NK-92 (cell line): ENCODE data around the gene SLC17A2.
"Not testable (repeated sequence)": the region's sequence is repeated elsewhere in the genome, so short reads cannot be mapped to it uniquely, and the experiment has no call there.

ENCODE experiments used
- DNase-seq: peaks from one replicate; lab custom pipeline; 2025; ENCODE audit not compliant: unreplicated experiment; lab: John Stamatoyannopoulos, UW

SLC17A2 gene

GRCh38 chr6:25952535-25952934 is 22.0 kb upstream of the SLC17A2 start:
- no peak for DNase-seq

GRCh38 chr6:25951296-25952032 is 21.0 kb upstream of the SLC17A2 start:
- DNase-seq = no peak

- DNase-seq = no peak
These were observed 19.8 kb upstream of the SLC17A2 start for GRCh38 chr6:25950297-25950696.

- DNase-seq = no peak
These were observed 19.2 kb upstream of the SLC17A2 start for GRCh38 chr6:25949695-25950094.

GRCh38 chr6:25947492-25947891 is 17.0 kb upstream of the SLC17A2 start:
- not testable (repeated sequence) for DNase-seq

GRCh38 chr6:25946631-25947030 is 16.1 kb upstream of the SLC17A2 start:
- DNase-seq = no peak

- not testable (repeated sequence) for DNase-seq
These were observed 15.2 kb upstream of the SLC17A2 start for GRCh38 chr6:25945738-25946137.

- DNase-seq = no peak
These were observed 14.4 kb upstream of the SLC17A2 start for GRCh38 chr6:25944688-25945574.

- DNase-seq = no peak
These were observed 13.4 kb upstream of the SLC17A2 start for GRCh38 chr6:25943887-25944286.

GRCh38 chr6:25942561-25943147 is 12.2 kb upstream of the SLC17A2 start:
- no peak for DNase-seq

- no peak for DNase-seq
These were observed 9.1 kb upstream of the SLC17A2 start for GRCh38 chr6:25939593-25939992.

GRCh38 chr6:25935953-25936352 is 5.5 kb upstream of the SLC17A2 start:
- no peak for DNase-seq

- no peak for DNase-seq
These were observed 4.3 kb upstream of the SLC17A2 start for GRCh38 chr6:25934735-25935313.

GRCh38 chr6:25934156-25934555 is 3.7 kb upstream of the SLC17A2 start:
- DNase-seq = no peak

- DNase-seq = no peak
These were observed 869 bp upstream of the SLC17A2 start for GRCh38 chr6:25931411-25931709.

- DNase-seq = not testable (repeated sequence)
These were observed 706 bp downstream of the SLC17A2 start for GRCh38 chr6:25929785-25930184.

- DNase-seq = no peak
These were observed 1.7 kb downstream of the SLC17A2 start for GRCh38 chr6:25928562-25929324.

GRCh38 chr6:25927756-25928216 is 2.7 kb downstream of the SLC17A2 start:
- no peak for DNase-seq

- DNase-seq = no peak
These were observed 3.3 kb downstream of the SLC17A2 start for GRCh38 chr6:25927178-25927577.

GRCh38 chr6:25925876-25926275 is 4.6 kb downstream of the SLC17A2 start:
- no peak for DNase-seq

- DNase-seq = no peak
These were observed 8.2 kb downstream of the SLC17A2 start for GRCh38 chr6:25922301-25922700.
